Fibroblast of mammary gland (primary cell): ENCODE data around the gene BOD1L2.

Experiments
- DNase-seq: peaks from one replicate; pipeline ENCODE4 v3.0.0-alpha.2; 2010; ENCODE audit warnings: low read depth
- H3K4me3 ChIP-seq: 2 replicates; pipeline ENCODE4 v1.5.1; 2011; ENCODE audit warnings: low read depth, mild to moderate bottlenecking, low read length, moderate library complexity; ENCODE audit not compliant: control insufficient read depth
- CTCF ChIP-seq: conservative IDR thresholded peaks from 2 replicates; pipeline ENCODE4 v1.5.1; 2011; ENCODE audit warnings: low read depth, low read length, inconsistent platforms; ENCODE audit not compliant: control insufficient read depth, insufficient read depth

BOD1L2 gene

GRCh38 chr18:57122936-57123510, 23.9 kb upstream of the BOD1L2 start:
- no peak for DNase-seq
- H3K4me3 ChIP-seq: no peak overlapping the region
- no peak for TF ChIP-seq CTCF

- DNase-seq: no peak
- TF ChIP-seq CTCF: no peak
- no peak overlapping the region for H3K4me3 ChIP-seq
Measured at GRCh38 chr18:57125627-57126026, 21.3 kb upstream of the BOD1L2 start.

GRCh38 chr18:57128220-57128932, 18.5 kb upstream of the BOD1L2 start:
- no peak for TF ChIP-seq CTCF
- no peak for DNase-seq
- no peak overlapping the region for H3K4me3 ChIP-seq

GRCh38 chr18:57131101-57131500, 15.8 kb upstream of the BOD1L2 start:
- DNase-seq: no peak
- TF ChIP-seq CTCF: no peak
- no peak overlapping the region for H3K4me3 ChIP-seq

- no peak for DNase-seq
- TF ChIP-seq CTCF: no peak
- no peak overlapping the region for H3K4me3 ChIP-seq
Measured at GRCh38 chr18:57131782-57132181, 15.1 kb upstream of the BOD1L2 start.

GRCh38 chr18:57134618-57135135, 12.2 kb upstream of the BOD1L2 start:
- no peak overlapping the region for H3K4me3 ChIP-seq
- TF ChIP-seq CTCF: no peak
- no peak for DNase-seq
